Activated CD4-positive, alpha-beta T cell treated with anti-CD3 and anti-CD28 coated beads, Interleukin-2, amount 50 U/mL, for 24 hours (primary cell): ENCODE measurements around the gene DIO3.
"Not testable (repeated sequence)": the region's sequence is repeated elsewhere in the genome, so short reads cannot be mapped to it uniquely, and the experiment has no call there.

Source experiments
- DNase-seq, 2 donors: peaks; one replicate each; pipeline ENCODE4 v3.0.0-alpha.2; 2020; ENCODE audit warnings: low read depth in 1 of 2, low spot score in 1 of 2

DIO3 gene

DNA sequence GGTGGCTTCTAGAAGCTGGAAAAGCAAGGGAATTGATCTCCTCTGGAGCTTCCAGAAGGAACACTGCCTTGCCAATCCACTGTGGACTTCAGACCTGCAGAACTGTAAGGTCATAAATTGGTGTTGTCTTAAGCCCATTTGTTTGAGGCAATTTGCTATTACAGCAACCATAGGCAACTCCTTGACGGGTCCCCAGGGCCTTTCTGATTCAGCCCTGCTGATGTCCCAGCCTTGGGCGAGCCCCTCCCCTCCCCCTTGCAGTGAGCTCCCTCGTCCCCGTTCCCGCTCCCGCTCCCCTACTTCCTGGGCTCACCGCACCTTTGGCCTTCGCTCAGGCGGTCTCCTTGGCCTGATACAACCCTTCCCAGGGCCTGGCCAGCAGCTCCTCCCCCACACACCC, 18.9 kb upstream of the DIO3 start:
- DNase-seq = no peak

DNA sequence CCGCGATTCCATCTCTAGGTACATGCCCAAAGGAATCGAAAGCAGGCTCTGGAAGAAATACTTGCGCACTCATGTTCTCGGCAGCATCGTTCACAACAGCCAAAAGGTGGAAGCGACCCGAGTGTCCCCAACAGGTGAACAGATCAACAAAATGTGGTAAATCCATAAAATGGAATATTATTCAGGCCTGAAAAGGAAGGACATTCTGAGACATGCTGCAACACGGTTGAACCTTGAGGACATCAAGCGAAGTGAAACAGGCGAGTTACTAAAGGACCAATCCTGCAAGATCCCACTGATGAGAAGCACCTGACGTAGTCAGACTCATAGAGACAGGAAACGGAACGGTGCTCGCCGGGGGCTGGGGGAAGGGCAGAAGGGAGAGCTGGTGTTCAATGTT, 17.5 kb upstream of the DIO3 start:
- no peak for DNase-seq

DNA sequence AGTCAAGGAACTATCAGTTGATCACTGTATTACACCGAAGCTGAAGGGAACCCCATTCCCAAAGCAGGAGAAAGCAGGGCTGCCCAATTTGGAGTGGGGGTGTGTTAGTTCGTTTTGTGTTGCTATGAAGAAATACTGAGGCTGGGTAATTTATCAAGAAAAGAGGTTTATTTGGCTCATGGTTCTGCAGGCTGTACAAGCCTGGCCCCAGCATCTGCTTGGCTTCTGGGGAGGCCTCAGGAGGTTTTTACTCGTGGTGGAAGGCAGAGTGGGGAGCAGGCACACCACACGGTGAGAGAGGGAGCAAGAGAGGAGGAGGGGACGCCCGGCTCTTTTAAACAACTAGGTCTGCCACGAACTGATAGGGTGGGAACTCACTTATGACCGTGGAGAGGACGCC, 16.7 kb upstream of the DIO3 start:
- no peak for DNase-seq

DNA sequence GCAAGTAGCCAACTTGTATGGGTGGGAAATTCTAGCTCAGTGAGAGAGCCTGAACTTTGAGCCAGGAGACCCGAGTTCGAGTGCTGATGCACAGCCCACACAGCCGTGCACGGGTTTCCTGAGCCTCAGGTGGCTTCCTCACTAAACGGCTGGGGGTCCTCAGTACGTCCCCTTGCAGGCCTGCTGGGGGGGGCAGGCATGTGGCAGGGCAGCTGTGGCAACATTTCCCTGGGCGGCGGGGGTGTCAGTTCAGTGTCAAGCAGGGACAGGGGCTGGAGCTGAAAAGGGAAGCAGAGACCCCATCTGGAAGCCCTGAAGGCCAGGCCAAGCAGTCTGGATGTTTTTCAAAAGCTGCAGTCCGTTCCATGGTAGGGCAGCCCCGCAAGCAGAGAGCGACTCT, 14.6 kb upstream of the DIO3 start:
- no peak for DNase-seq

DNA sequence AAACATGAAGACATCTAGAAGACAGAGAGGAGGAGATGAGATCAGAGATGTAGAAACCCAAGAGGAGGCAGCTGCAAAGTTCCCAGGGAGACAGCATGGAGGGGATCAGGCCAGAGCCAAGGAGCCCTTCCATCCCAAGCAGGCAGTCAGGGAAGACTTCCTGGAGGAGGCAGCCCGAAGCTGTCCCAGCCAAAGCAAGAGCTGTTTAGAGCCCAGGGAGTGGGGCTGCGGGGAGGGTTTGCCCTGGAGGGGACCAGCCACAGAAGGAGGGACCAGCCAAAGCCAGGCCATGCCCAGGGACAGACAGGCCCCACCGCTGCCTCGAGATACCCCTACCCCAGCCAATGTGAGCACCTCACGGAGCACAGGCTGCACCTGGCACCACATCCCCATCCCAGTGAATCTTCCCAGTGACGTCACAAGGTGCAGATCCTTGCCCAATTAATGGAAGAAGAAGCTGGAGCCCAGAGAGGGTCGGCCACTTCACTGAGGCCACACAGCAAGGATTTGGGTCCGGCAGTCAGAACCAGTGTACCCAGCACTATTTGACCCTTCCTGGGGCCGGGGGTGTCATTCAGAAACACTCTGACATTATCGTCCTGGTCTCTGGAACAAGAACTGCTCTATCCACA, 14.1 kb upstream of the DIO3 start:
- no peak for DNase-seq

DNA sequence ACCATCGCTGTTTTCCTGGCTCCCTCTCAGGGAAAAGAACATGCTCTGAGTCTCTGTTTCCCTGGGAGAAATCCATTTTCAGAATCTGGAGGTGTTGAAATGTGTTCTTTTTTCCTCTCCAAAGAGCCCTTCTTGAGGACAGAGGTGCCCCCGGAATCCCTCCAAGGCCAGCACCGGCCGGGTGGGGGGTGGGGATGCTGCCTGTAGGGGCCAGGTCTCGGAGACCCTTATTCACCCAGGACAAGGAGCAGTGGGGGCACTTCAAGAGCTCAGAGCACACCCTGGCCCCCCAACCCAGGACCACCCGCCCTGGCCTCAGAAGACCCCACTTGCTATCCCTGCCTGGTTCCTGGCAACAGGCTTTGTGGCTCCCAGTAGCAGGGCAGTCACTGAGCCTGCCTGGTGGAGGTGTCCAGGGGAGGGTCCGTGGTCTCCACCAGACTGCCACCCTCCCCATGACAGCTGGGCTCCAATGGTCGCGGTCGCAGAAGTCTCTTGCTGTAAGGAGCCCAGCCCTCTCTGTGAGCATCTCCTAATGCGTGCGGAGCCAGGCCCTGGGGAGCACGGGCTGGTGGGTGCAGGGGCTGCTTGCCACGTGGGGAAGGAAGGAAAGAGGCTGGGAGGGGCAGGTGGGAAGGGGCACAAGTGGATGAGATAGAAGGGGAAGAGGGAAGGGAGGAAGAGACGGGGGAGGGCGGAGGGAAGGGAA, 13.2 kb upstream of the DIO3 start:
- DNase-seq = no peak

DNA sequence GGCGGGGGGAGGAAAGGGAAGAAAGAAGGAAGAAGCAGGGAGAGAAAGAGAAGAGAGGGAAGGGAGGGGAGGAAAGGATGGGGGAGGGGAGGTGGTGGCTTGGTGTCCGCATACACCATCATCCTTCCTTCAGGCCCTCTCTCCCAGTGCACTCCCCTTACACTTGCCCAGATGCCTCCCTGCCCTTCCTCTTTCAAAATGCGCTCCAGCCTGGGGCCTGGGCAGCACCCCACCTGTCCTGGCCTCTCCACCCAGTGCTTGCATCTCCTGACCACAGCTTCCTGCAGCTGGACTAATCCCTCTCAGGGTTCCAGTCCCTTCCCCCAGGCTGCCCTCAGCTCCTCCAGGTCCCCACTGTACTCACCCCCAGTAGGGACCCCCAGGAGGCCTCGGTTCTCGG, 12.6 kb upstream of the DIO3 start:
- no peak for DNase-seq

DNA sequence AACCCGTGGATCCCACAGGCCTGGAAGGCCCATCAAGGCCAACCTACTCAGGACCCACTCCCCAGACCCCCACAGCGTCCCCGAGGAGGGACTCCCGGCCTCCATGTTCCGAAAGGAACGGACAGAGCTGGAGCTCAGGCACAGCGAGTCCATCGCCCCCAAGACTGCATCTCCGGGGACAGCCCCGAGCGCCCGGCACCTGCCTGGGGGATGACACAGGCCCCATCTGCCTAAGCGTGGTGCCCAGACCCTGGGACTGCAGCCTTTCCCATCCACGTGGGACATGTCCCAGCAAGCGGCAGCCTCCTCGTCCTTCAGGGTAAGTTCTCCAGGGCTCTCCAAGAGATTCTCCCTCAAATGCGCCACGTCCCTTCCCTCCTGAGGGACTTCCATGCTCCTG, 12.1 kb upstream of the DIO3 start:
- no peak for DNase-seq

DNA sequence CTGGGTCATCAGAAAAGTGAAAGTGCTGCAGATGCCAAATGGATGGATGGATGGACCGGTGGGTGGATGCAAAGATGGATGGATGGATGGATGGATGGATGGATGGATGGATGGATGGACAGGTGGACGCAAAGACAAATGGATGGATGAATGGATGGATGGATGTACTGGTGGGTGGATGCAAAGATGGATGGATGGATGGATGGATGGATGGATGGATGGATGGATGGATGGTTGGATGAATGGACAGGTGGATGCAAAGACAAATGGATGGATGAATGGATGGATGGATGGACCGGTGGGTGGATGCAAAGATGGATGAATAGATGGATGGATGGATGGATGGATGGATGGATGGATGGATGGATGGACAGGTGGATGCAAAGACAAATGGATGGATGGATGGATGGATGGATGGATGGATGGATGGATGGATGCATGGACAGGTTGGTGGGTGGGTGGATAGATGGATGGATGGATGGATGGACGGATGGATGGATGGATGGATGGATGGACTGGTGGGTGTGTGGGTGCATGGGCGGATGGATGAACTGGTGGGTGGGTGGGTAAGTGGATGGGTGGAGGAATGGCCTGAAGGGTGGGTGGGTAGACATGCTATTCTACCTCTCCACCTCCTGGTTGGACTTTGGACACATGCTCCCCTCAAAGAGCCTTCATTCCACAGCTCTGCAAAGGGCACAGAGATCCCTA, 10.9 kb upstream of the DIO3 start:
- DNase-seq = not testable (repeated sequence)

DNA sequence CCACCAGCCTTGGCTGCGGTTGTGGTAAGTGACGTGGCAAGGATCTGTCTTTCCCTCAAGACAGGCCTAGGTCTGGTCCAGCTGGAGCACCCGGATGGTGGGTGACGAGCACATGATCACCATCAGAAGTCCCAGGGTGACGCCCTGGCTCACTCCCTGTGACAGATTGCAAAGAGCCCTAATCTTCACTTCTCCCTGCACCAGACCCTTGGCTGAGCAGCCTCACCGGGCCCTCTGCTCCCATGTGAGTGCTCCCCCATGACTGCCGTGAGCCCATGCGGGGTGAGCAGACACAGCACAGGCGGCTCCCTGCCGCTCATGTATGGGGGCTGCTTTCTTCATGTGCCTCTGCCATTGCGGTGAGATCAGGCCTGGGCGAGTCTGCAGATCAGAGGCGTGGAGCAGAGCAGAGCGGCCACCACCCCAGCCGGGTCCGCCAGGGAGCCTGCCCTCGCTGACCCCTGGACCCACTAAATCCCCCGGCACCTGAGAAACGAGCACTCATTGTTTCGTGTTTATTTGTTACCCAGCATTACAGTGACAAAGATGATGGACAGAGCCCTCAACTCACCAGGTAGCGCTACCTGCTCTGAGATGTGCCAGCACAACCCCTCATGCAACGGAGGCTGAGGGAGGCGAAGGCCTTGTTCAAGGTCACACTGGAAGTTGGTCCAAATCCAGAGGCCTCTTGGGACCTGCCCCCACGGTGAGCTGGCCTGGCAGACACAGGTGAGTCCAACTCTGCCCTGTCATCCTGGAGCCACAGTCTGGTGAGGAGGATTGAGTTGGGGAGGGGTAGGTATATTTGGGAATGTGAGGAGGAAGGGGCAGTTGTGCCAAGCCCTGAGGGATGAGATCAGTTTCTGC, 9.3 kb upstream of the DIO3 start:
- DNase-seq = no peak

DNA sequence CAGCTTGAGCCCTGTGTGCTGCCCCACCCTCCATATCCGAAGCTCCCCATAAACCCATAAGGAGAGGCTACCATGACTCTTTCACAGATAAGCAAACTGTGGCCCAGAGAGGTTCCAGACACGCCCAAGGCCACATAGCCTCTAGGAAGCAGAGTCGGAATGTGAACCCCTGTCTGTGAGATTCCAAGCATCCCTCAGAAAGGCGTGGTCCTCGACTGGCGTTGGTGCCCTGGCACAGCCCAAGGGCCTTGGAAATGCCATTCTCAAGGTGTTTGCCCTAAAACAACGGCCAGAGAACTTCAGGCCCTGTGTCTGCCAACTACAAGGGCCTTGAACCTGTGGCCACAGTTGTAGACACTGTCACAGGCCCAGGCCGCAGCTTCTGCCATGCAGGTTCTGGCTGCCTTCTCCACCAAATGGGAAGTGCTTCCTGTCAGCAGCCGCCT, 8.5 kb upstream of the DIO3 start:
- no peak for DNase-seq

DNA sequence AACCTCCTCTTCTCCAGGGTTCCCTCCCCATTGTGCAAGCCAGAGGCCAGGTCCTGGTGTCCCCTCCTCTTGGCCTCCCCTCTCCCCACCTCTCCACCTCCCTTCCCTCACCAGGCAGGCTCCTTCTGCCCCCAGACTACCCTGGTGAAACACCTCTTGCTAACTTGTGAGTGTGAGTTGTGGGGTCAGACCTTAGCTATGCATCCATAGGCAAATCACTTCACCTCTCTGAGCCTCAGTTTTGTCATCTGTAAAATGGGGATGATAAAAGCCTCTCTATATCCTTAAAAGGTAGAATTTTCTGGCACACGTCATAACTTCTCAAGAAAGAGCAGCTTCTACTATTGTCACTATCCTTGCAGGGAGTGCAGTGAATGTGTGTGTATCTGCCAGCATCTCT, 7.9 kb upstream of the DIO3 start:
- DNase-seq = no peak

DNA sequence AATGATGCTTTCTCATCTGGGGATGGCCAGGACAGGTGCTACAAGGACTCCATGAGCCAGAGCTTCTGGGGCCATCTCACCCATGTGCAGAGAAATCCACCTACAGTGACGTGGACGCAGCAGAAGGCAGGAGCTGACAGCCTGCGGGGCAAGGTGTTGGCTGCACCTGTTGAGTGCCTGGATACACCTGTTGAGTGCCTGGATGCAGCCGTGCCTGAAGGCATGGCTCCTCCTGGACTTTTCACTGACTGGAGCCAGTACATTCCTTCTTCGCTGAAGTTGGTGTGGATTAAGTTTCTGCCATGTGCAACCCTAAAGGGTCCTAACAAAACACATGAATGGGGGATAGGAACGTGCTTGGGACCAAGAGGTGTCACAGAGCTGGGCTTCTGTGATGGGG, 7.4 kb upstream of the DIO3 start:
- DNase-seq = no peak

DNA sequence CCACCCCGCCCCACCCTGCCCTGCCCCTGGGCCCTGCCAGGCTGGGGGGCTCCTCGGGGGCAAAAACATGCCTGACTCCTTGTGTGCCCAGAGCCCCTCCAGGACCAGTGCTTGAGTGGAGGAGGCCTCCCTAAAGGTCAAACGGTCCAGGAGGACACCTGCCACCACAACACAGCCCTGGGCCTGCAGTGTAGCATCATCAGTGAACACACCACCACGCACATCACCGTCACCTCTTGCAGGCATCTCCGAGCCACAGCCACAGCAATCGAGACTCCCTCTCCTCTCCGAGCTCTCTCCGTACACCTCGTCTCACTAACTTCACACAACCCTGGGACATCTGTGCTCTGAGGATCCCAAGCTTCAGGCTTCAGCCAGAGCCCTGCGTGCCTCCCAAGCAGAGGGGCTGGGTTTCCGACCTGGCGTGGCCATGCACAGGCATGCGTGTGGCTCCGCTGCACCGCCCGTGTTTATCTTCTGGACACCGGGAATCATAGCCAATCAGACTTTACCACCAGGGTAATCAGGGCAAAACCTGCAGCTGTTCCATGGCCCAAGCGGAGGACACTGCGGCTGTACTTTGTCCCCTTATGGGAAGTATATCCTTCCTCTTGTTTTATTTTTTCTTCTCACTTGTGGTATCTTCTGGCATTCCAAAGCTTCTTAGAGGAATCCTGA, 6.2 kb upstream of the DIO3 start:
- no peak for DNase-seq

DNA sequence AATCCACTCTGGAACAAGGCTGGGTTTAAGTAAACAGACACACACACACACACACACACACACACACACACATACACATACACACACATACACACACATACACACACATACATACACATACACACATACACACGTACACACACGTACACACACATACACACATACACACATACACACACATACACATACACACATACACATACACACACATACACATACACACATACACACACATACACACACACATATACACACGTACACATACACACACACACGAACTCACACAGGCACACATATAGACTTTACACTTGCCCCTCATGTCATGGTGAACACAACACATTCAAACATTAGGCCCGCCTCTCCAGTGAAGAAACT, 5.6 kb upstream of the DIO3 start:
- DNase-seq = not testable (repeated sequence)

DNA sequence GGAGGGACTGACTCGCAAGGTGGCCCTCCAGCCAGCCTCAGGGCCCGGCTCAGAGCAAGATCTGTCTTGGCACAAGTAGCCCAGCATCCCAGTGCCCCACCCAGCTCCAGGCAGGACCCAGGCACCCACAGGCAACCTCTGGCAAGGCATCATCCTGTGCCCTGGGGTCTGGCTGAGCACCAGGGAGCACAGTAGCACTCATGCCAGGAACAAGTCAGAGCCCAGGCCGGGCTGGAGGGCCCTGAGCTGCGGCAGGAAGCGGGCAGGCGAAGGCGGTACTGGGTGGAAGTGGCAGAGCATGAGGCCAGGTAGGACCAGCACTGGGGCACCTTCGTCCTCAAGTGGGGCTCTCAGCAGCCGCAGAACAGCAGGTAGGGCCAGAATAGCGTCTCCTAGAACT, 5.2 kb upstream of the DIO3 start:
- no peak for DNase-seq

DNA sequence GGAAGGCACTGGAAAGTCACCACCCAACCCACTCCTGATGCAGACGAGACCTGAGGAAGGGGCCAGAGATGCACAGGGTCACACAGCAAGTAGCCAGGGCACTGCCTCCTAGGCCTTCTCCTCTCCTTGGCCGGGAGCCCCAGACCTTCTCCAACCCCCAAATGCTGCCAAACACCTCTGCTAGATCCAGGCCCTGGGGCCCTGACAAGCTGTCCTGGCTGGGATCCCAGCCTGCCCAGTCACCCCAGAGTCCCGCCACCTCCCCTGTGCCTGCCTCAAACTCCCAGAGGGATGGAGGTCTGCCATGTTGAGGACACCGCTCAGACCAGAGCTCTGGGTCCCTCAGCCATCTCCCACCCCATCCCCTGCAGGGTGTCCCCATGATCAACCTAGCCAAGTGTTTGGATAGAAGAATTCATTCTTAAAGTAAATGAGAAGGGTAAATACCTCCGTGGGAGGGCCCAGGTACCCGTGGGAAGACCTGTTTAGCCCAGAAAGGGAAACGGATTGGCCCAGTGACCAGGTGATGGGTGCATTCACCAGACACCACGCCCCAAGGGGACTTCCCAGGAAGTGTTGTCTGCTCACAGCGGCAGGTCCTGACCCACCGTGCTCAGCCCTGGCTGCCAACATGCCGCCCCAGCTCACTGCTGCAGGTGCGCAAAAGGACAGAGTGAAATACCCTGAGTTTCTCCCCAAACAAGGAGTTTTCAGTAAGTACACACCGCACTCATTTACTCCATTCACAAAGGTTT, 4.6 kb upstream of the DIO3 start:
- no peak for DNase-seq

DNA sequence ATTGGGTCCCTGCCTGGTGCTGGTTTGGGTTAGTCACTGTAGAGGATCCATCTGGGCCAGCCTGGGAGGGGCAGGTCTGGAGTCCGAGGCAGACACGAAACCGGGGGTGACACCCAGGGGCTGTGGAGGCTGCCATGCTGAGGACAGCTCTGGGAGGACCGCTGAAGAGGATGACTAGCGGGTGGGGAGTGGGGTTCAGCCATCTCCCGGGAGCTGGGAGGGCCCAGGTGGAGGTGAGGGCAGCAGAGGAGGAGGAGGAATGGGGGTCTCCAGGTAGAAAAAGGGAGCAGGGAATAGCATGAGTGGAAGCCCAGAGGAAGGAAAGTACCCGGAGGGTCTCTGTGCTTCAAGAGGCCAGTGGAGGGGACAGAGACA, 4.0 kb upstream of the DIO3 start:
- DNase-seq = no peak

DNA sequence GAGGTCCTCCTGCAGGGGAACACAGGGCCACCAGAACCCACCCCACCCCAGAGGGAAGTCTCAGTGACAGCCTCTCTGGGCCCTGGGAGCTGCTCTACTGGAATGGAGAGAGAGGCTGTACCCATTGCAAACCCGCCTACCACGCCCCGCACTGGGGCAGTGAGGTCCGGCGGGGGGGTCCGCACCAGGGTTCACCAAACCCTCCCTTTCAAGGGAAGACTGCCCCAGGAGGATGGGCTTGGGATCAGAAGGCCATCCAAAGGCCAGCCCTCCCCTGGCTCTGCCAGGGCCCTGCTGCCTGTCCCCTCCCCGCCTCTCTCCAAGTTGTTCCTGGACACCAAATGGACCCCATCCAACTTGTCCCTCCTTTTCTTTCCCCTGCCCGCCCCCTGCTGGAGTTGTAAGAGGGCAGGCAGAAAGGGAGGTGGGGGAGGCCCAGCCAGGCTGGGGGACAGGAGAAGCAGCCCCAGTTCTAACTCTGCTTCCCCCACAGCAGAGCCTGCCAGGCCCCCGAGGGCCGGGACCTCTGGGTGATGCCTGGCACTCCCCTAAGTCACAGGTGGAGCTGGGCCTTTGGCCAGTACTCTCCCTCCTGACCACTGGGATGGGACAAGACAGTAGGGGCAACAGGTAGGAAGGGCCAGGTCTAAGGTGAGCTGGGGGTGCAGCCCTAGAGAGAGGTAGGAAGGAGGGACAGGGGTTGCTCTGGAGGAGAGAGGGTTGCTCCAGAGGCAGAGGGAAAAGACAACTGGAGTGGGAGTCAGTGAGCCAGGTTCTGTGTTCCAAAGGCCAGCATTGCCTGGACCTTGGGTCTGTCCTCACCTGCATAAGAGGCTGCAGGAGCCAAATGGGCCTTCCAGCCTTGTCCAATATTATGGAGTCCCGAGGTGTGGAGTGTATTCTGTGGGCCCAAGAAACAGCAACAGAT, 3.2 kb upstream of the DIO3 start:
- no peak for DNase-seq
